HG03442 (cell line): Measurements from ENCODE around the gene OAT.

Source experiments
- ATAC-seq: cut with Tn5 transposase; IDR thresholded peaks from one replicate; pipeline ENCODE4 v1.9.1; 2021; ENCODE audit warnings: mild to moderate bottlenecking, moderate library complexity; ENCODE audit not compliant: unreplicated experiment

Gene OAT

GRCh38 chr10:124407456-124407855 is 11.3 kb downstream of the OAT start:
- ATAC-seq: no peak

DNA sequence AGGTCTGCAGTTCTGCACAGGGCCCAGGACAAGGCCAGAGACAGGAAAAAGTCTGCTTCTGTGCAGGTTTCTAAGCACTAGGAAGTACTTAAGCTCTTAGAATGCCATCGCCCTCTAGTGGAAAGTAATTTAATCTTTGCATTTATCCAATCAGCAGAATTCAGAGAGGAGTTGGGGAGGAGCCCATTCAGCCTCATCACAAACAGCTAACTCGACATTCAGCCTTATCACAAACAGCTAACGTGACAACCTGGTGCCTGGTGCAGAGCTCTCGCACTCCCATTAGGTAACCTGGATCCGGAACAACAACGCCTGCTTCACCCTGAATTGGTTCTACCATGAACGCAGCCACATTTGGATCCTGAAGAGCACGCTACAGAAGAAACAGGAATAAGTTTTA is 15.2 kb downstream of the OAT start:
- ATAC-seq: peak; percentile 55

DNA sequence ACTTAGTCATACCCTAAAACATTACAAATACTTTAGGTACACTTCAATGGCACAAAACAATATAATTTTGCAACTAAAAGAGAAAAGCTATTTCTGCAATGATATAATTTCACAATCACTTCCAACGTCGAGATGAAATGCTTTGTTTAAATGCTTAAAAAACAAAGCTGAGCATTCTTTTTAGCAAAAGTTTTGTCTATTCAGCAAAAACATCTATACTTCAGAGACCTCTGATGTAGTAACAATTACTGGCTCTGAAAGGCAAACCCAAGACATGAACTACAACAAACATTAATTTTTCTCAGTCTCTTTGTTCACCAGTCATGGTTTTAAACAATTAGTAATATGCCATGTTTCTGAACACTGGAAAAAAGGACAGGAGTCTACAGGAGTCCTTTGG is 16.4 kb downstream of the OAT start:
- ATAC-seq: no peak

- ATAC-seq: no peak
Measured at GRCh38 chr10:124401633-124402032, 17.1 kb downstream of the OAT start.

DNA sequence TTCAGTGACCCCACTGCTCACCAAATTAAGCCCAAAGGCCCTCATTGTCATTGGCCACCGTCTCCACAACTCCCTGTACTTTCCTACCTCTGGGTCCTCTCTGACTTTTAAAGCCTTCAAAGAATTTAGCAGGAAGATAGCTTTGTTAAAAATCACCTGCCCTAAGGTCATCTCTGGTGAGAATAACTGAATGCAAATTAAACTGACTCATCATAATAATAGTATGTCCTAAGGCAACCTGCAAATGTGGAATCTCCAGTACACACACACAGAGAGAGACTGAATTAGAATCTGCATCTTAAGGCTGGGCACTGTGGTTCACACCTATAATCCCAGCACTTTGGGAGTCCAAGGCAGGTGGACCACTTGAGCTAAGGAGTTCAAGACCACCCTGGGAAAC is 24.1 kb downstream of the OAT start:
- no peak for ATAC-seq

GRCh38 chr10:124392626-124393342 is 25.9 kb downstream of the OAT start:
- no peak for ATAC-seq

DNA sequence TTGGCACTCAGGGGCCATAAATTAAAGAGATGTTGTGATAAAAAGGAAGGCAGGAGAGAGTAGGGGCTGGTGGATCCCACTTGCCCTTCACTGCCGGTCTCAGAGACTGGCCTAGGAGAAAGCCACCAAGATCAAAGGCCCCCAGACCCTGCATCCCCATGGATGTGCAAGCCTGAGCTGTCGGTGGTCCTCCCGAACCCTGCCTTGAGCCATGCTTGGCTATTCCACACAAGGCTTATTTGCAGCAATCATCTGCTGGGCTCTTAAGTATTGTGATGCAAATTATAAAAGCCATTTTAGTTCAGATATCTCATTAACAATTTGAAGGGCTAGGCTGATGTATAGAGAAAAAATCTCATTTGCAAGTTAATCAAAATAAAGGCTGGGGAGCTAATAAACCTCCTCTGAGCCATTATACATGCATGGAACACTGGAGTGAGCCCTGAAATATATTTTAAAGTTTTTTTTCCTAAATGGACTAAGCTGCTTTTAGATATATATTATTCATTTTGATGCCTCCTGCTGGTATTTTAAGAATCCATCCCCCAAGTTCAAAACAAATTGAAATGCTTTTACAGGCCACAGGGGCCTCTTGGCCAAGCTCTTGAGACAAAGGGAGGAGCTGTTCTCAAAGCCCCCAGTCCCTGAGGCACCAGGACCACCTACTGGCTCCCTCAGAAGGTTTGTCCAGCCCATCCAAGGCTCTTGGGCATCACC is 28.1 kb downstream of the OAT start:
- no peak for ATAC-seq

- ATAC-seq: no peak
Measured at GRCh38 chr10:124389613-124390361, 28.9 kb downstream of the OAT start.

- ATAC-seq: peak; percentile 91
Measured at GRCh38 chr10:124388823-124389612, 29.7 kb downstream of the OAT start.

DNA sequence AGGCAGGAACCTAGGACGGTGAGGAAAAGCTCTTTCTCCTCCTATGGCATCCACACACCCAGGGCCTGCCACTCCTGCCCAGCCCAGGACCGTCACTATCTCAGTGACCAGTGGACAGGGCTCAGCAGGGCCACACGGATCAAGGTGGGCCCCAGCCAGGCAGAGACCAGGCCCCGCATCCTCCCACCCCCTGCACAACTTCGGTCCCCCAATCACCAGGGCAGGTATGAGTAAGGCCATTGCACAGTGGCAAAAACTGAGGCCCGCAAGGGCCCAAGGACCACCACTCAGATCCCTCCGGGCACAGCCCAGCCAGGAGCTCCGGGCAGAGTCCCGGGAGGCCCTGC is 30.3 kb downstream of the OAT start:
- ATAC-seq: no peak

DNA sequence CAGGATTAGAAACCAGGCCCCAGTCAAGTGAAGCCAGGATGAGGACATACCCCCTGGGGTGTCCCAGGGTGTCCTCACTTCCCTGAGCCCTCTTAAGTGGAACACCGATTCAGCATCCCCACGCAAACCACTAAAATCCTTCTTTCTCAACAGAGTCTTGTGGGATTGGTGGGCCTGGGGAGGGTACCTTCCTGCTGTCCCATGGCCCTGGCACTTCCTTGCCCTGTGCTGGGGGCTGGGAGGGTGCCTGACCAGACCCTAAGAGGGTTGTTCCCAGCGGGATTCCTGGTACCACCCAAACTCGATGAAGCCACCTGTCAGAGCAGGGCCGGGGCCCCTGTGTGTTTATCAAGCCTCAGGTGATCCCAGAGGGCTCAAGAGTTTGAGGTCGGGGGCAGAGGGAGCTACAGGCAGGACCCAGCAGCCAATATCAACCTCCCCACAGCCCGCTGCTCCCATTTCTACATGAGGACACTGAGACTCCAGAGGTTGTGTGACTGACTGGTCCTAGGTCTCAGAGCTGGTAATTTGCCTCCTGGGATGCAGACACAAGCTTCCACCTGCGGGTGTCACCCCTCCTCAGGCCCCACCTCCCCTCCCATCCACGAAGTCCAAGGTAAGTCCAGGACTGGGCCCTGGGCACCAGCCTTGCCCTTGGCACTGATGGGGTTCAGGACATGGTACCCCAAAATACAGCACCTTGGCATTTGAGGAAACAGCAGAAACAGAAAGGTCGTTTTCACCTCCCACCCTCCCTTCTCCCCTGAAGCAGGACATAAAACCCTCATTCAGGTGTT is 31.4 kb downstream of the OAT start:
- ATAC-seq: no peak

DNA sequence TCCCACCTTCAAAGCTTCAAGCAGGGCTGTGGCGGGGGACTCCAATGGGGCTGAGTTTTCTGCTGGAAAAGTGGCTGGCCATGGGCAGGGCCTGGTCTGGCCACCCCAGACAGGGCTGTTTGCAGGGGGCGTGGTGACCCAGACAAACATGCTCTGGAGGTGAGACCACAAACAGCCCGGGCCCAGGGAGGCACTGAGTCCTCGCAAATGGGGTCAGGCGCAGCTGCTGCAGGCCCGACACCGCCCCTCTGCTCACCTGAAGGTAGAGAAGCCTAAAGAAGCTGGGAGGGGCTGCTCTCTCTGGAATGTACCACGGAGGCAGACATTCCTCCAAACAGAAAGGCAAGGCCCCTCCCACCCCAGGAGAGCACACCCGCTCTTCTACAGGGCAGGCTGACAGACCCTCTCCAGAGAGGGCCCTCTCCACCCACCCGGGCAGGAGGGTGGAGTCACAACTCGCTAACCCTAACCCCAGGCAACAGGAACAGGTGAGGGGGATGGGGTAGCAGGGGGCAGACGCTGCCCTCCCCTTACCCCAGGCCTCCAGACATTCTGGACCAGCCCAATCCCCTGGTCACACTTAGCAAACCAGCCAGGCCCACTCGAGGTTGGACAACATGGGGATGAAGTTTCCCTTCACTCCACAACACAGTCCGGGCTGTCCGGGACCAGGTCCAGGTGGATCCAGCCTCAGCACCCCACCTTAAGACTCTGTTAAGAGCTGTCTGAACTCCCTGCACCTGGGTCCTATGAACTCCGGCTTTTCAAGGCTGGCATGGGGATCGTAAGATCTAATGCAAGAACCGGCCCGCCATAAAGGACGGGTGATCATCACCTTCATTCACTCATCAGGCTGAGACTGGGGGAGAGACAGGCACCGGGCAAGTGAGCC is 32.3 kb downstream of the OAT start:
- no peak for ATAC-seq

DNA sequence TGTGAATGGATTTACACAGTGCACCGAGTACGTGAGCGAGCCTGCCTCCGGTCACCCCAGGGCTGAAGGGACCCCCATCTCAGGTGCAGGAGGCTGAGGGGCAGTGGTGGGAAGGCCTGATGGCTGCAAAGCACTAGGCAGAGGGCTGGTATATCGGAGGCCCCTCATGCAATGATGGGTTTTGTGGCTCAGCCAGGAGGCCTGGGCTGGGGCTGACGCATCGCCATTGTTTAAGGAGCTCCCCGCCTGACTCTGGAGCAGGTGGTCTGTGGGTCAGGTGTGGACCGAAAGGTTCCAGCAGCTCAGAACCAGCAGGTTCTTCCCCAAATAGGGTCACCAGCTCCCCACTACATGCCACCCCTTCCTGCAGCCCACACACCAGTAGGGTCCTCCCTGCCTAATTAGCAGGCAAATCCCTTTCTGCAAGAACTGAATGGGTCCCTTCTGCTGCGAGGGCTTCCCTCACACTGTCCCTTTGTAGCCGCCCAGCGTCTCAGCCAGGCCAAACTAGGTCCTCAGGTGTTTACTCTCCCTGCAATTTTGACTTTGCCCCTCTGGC is 33.0 kb downstream of the OAT start:
- no peak for ATAC-seq

- no peak for ATAC-seq
Measured at GRCh38 chr10:124384591-124385190, 34.0 kb downstream of the OAT start.

DNA sequence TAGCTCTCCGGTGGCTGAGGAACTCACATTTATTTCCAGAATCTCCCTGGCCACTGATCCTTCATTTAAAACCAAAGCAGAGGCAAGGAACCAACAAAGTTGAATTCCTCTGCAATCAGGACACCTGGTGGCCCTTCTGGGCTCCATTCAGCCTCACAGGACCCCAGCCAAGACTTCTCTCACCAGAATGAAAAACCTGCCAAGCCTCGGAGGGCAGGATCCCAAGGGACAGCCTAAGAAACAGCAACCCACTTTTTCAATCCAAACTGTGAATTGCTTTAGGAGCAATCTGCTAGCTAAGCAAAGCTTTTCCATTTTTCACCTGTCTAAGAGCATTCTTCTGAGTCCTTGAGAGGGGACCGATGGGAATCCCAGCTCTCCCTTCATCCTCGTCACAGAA is 34.6 kb downstream of the OAT start:
- ATAC-seq: no peak

DNA sequence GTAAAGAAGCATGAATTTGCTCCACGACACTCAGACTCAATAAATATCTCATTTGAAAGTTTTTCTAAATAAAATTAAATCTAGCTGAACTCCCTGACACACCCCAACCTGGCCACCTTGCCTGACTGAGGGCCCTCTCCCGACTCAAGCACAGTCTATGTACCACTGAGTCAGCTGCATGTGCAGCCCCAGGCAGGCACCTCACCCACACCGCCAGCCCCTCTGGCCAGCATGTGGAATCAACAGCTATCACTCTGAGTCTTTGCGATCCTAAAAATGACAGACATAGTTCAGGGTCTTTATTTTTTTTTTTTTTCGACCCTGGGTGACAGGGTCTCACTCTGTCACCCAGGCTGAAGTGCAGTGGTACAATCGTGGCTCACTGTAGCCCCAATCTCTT is 35.2 kb downstream of the OAT start:
- ATAC-seq: no peak

DNA sequence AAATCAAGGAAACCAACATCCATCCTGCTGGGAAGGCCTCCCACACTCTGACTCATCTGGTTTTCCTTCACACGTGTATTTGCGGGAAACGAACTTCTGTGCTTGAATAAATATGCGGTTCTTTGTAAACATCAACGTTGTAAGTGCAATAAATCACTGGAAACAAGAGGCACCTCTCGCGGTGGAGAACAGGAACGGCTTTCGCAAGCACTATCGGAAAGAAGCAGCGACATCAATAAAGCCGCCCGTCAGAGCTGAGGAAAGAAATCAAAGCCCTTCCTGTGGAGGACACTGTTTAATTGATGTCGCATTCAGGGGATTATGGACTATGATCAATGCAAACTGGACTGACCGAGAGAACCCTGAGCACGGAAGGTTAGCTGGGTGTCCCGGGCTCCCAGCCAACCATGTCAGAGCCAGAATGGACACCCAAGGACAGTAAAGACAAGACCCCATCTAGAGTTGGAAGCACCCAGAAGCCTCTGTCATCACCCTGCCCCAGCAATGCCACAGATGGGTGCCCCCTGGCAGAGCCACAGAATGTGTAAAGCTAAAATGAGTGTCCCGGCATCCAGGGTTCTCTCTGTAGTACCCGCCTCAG is 37.6 kb downstream of the OAT start:
- no peak for ATAC-seq

DNA sequence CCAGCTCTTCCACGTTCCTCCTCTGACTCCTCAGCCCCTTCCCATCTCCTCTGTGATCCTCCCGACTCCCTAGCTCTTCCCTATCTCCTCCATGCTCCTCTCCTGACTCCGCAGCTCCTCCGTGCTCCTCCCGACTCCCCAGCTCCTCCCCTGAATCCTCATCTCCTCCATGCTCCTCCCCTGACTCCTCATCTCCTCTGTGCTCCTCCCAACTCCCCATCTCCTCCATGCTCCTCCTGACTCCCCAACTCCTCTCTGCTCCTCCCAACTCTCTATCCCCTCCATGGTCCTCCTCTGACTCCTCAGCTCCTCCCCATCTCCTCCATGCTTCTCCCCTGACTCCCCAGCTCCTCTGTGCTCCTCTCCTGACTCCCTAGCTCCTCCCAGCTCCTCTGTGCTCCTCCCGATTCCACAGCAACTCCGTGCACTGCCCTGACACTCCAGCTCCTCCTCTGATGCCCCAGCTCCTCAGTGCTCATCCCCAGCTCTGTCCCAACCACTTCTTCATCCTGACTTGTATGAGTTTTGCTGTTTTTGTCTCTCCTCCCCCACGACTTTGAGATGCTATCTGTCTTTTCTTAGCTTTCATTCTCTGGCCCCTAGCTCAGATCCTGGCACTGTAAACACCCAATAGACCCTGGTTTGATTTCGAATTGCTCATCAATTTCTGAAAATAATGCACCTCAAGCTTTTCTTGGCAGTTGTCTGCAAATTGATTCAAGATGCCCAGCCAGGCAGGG is 38.3 kb downstream of the OAT start:
- no peak for ATAC-seq
